Measurements from ENCODE around the gene LRRC4.

Gene LRRC4

DNA sequence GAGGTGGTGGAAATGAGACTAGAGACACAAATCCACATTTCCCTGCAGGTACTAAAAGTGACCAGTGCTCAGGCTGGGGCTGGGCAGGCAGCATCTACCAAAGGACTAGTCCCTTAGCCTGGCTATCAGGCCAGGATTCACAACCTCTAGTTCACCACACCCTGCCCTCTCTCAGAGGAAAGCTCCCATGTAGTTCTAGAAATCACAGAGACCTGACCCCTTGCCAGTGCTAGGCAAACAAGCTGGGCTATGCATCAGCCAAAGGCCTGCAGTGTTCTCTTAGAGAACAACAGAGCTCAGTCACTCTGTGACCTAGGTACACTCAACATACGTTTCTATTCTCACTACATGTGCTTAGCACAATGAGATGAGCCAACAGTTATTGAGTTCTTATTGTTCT, 26.7 kb upstream of the LRRC4 start:
- DNase-seq: no peak

DNA sequence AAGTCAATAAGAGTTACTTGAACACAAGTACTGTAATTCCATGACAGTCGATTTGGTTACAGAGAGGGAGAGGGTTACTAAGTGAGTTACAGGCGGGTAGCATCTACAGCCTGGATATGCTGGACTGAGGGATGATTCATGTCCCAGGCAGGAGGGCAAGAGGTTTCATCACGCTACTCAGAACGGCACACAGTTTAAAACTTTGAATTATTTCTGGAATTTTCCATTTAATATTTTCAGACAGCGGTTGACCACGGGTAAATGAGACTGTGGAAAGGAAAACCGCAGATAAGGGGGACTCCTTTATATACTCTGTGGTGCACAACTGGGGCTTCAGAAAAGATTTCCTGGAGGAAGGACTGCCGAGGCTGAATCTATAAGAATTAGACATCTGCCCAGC, 25.7 kb upstream of the LRRC4 start:
- DNase-seq: no peak

DNA sequence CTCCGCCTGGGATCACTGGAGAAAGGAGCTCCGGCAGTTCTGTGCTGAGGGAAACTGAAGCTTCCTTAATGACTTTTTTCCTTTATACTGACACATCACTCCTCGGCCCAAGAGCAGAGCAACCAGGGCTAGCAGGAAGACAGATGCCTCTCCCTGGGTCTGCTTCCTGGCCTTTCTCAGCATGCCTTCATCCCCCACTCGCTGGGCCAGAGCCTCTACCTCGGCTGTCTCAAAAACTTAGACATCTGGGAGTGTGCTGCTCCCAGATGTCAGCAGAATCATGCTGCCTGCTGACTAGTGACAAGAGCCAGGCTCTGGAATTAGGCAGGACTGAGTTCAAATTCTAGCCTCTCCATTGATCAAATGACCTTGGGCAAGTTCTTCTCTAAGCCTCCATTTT, 24.4 kb upstream of the LRRC4 start:
- DNase-seq: no peak

- no peak for DNase-seq
These were observed 23.3 kb upstream of the LRRC4 start for GRCh38 chr7:128054511-128054910.

GRCh38 chr7:128053991-128054390, 22.8 kb upstream of the LRRC4 start:
- DNase-seq: no peak

- no peak for DNase-seq
These were observed 21.8 kb upstream of the LRRC4 start for GRCh38 chr7:128053023-128053422.

- DNase-seq: no peak
These were observed 21.2 kb upstream of the LRRC4 start for GRCh38 chr7:128052404-128052803.

DNA sequence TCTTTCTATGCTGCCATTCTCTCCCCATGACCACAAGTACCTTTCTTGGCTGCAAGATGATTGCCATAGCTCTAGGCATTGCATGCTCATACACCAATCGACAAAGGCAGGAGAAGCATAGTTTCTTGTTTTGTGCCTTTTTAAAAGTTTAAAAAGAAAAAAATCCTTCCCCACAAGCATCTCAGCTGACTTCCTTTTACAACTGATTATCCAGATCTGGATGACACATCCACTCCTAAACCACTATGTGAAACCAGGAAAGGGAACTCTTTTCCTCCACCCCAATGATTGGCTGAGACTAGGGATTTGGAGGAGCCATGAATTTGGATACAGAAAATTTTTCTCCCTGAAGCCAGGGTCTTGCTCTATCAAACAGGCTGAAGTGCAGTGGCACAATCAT, 14.5 kb upstream of the LRRC4 start:
- no peak for DNase-seq

DNA sequence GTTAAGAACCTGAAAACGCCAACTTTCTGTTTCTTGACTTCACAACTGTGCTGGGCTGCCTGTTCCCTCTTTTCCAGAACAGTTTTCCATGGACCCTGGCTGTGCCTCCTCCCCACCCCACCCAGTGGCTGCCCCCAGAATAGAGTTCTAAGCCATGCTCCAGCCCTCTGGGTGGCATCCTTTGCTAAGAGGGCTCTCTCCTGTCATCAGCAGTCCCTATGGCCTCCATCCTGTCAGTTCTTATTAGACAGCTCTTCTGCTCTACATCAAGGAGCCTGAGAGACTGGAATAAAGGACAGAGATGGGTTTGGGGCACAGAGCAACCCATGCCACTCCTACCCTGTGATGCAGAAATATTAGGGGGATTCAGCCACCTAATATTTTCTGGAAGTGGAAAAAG, 13.9 kb upstream of the LRRC4 start:
- no peak for DNase-seq

DNA sequence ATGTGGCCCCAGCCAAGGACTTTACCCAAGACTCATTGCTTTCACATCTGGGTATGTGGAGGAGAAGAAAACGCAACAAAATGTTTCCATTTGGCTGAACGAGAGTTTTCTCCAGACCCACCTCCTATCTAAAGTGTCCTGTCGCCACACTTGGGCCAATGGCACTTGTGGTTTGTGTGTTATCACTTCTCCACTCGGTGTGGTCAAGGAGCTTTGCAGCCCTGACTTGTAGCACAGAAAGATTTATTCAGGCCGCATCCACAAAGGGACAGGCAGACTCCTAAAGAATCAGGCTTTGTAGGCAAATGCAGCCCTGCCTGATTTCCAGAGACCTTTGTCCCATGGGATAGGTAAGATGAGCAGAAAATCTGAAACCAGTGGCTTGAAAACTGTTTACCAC, 12.8 kb upstream of the LRRC4 start:
- DNase-seq: no peak

DNA sequence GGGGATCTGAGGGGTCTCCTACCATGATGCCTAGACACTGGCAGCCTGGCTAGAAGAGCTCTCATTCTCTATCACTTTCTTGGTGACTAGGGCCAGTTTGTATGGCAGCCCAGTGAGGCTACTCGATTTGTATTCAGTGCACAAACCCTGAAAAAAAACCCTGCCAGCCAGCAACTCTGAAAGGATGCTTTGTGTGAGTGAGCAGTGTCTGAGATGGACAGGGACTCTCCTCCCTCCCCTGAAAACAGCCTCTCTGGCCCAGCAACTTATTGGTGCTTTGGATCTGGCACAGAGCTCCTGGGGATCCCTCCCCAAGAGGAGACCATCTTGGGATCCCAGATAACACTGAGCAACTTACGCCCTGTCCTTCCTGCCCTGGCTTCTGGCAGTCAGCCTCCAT, 10.8 kb upstream of the LRRC4 start:
- DNase-seq: no peak

DNA sequence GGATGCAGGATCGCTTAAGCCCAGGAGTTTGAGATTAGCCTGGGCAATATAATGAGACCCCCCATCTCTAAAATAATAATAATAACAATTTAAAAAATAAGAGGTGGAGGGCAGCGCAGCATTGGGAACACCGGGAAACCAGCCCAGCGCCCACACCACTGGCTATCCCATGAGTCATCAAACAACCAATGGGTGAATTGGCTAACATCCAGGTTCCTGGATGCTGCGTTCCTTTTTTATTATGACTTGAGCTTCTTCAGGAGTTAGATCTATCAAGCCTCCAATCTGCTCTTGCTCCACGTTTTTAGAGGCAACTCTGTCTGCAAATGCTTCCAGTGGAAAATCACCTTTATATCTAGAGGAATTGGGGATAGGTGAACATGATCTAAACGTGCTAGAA, 10.0 kb upstream of the LRRC4 start:
- no peak for DNase-seq

DNA sequence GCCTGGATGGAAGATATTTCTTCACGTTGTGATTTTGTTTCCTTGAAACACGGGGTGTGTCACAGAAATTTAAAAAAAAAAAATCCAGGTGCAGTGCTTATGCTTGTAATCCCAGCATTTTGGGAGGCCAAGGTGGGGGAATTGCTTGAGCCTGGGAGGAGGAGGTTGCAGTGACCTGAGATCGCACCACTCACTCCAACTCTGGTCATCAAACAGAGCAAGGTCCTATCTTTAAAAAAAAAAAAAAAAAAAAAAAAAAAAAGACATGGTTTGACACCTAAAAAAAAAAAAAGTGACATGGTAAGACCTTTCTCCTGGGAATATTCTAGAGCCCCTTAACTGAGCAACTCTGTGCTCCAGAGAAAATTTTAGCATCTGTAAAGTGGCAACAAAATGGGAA, 9.0 kb upstream of the LRRC4 start:
- no peak for DNase-seq

DNA sequence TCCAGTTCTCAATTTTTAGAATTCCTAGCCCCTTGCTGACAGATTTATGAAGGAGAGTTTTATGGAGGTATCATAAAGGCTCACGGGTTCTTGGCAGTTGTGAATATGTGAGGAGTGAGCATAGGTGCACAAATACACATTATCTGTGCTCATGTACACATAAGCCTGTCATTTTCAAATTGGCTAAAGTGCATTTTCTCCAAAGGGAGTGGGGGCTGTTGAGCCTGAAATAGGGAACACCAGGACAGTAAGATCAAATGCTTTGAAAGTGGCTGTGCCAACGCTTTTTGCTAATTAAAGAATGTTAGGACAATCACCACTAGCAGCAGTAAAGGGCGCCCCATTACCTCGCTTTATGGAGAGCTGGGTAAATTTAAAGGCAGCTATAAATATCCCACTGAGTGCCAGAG, 8.3 kb upstream of the LRRC4 start:
- no peak for DNase-seq

GRCh38 chr7:128037880-128038619, 6.8 kb upstream of the LRRC4 start:
- no peak for DNase-seq

GRCh38 chr7:128037081-128037480, 5.8 kb upstream of the LRRC4 start:
- no peak for DNase-seq

- DNase-seq: no peak
These were observed 5.1 kb upstream of the LRRC4 start for GRCh38 chr7:128036226-128036940.

DNA sequence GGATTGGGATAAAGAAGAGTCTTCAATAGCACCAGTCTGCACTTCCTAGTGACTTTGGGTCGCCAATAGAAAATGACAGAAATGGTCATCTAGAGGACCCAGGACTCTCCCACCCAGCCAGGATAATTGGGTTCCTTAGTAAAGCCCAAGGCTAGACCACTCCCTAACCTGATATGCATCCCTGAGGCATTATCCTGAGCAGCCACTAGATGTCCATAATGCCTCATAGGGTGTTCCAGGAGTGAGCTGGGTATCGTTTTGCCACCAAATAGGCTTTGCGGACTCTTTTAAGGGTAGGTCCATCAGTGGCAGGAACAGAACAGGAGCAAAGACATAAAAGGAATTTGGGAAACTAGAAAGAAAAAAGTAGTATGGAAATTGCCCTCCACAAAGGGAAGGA, 4.5 kb upstream of the LRRC4 start:
- DNase-seq: no peak

- no peak for DNase-seq
These were observed 3.6 kb upstream of the LRRC4 start for GRCh38 chr7:128034825-128035224.

- DNase-seq: no peak
These were observed 2.0 kb upstream of the LRRC4 start for GRCh38 chr7:128033246-128033645.

DNA sequence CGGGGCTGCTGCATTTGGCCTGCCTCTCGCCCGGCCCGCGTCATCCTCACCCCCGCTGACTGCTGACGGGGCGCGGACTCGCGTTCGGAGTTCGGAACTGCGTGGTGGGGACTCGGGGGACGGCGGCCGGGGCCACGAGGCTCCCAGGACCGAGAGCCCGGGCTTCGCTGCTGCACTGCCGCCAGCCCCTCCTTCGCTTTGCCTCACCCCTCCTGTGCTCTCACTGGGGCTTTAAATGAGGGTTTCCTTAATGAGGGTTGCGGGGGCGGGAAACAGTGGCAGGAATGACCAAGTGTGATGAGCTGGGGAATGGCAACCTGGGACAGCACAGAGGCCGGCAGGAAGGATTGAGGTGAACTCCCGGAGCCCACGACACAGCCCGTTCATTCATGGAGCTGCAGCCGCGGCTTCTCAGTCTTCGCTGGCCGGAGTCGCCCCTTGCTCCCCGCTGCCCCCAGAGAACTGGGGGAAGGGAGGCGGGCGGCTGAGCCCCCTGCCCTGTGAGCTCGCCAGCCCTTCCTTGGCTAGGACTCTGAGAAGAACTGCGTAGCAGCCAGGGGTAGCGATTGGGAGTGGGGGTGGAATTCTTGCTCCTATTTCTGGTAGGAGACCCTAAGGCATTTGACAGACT, 1.5 kb upstream of the LRRC4 start:
- no peak for DNase-seq

GRCh38 chr7:128031901-128032604, 816 bp upstream of the LRRC4 start:
- no peak for DNase-seq

- no peak for DNase-seq
These were observed 979 bp downstream of the LRRC4 start for GRCh38 chr7:128030263-128030653.

Data from NCI-H446 treated with DMSO at 0.1 percent for 48 hours (cell line).